ENCODE measurements around the gene GRIA2.
A peak's percentile ranks its signal among the peaks of the same experiment; 100 is the strongest.
"Not testable (repeated sequence)": the region's sequence is repeated elsewhere in the genome, so short reads cannot be mapped to it uniquely, and the experiment has no call there.

GRIA2 gene

GRCh38 chr4:157220371-157220881, at the start of gene GRIA2:
GRIA2 (plus strand) TSS chr4:157220728; CDS start chr4:157221043, 315 bp downstream.
- peak; percentile 92 for DNase-seq

DNA sequence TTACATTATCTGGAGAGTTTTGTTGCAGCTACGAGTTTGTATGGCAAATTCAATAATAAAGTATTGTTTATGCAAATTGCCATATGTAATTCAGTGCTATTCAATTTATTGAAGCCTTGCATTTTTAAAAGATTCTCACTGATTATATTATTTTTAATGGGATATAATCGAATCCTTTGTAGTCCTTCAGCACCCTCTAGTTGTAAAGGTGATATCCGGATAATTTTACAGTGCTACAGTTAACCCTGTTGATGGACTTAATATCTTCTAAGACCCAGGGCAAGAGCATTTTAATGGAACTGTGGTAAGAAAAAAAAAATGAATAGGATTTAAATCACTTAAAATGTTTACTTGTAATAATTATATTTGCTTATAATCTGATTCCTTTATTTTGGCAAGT, 48.5 kb upstream of the GRIA2 start:
- peak; percentile 10 for DNase-seq

DNA sequence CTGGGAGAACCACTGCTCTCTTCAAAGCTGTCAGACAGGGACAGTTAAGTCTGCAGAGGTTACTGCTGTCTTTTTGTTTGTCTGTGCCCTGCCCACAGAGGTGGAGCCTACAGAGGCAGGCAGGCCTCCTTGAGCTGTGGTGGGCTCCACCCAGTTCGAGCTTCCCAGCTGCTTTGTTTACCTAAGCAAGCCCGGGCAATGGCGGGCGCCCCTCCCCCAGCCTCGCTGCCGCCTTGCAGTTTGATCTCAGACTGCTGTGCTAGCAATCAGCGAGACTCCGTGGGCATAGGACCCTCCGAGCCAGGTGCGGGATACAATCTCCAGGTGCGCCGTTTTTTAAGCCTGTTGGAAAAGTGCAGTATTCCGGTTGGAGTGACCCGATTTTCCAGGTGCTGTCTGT, 40.3 kb upstream of the GRIA2 start:
- not testable (repeated sequence) for DNase-seq

DNA sequence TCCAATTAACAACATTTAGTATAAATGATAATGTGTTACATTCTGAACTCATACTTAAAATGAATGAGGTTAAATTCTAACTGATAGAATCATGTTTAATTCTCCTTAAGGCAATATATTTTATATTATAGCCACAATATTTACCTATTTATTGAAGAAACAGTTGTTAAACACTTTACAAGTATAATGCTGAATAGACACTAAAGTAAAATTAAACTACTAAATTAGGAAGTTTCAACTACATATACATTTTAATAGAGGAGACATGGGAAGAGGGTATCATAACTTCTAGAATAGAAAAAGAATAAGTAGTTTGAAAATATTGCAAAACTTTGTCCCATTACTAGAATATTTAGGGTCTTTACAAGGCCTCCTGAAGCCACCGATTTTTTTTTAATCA, 36.2 kb upstream of the GRIA2 start:
- no peak for DNase-seq

GRCh38 chr4:157185363-157185762, 35.2 kb upstream of the GRIA2 start:
- DNase-seq = peak; percentile 2

- no peak for DNase-seq
Measured at GRCh38 chr4:157195374-157195773, 25.2 kb upstream of the GRIA2 start.

DNA sequence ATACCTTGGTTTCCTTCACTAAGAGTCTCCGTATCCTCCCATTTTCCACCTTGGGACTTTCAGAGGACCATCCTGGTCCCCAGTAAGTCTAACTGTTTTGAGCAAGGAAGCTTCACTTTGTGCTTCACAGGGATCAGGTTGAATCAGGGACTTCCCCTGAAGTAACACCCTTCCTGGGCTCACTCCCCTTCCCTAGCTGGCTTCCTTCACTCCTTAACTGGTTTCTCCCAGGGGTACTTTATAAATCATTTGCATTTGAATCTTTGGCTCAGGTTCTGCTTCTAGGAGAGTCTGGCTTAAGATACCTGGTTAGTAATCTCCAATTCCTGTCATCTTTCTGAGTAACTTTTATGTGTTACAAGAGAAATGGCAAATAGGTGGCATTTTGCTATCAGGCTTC, 24.5 kb upstream of the GRIA2 start:
- no peak for DNase-seq

DNA sequence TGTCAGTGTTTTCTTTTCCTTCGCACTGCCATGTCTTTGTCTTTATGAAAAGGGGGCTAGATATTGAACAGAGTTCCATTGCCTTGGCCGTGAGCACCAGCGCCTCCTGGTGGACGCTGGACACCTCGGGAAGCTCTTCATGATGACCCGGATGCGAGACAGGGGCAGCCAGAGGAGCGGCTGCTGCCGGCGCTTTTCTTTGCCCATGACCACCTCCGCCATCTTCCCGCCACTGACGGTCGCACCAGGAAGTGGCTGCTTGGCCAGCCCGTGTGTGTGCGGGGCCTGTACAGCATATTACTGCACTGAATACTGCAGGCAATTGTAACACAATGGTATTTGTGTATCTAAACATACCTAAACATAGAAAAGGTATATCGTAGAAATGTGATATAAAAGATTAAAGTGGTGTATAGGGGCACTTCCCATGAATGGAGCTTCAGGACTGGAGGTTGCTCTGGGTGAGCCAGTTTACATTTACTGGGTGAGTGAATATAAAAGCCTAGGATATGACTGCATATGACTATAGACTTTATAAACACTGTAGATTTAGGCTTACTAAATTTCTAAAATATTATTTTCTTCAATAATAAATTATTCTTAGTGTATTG, 15.8 kb upstream of the GRIA2 start:
- DNase-seq = peak; percentile 10

DNA sequence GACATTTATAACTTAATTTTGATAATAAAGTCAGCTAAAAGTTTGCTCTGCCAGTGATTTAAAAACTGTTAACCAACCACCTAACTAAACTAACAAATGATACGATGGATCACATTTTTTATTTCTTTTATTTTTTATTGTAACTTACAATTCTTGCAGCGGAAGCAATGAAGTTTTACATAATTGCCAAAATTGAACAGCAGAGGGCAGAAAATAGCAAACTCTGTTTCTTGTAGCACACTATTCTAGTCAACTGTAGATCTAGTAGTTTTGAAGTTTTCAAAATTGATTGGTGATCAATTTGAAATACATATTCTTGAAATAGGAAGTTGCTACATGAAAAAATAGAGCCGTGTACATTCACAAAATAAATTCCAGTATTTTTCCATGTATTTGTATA, 2.8 kb upstream of the GRIA2 start:
- peak; percentile 47 for DNase-seq

- DNase-seq = peak; percentile 67
Measured at GRCh38 chr4:157219711-157220370, 687 bp upstream of the GRIA2 start.

DNA sequence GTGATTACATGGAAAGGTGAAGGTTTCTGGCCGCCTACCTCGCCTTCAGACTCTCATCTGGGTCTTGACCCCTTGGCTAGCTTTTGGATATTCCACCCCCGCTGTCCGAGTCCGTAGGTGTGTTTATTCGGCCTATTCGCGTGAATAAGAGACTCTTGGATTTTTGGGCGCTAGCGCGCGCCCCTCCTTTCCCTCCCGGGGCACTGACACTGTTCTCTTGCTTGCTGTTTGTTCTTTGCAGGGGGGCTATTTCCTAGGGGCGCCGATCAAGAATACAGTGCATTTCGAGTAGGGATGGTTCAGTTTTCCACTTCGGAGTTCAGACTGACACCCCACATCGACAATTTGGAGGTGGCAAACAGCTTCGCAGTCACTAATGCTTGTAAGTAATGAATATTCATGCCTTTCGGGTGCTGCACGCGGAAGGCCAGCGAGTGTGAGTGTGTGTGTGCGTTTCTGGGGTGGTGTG, 932 bp downstream of the GRIA2 start:
- DNase-seq = peak; percentile 73

DNA sequence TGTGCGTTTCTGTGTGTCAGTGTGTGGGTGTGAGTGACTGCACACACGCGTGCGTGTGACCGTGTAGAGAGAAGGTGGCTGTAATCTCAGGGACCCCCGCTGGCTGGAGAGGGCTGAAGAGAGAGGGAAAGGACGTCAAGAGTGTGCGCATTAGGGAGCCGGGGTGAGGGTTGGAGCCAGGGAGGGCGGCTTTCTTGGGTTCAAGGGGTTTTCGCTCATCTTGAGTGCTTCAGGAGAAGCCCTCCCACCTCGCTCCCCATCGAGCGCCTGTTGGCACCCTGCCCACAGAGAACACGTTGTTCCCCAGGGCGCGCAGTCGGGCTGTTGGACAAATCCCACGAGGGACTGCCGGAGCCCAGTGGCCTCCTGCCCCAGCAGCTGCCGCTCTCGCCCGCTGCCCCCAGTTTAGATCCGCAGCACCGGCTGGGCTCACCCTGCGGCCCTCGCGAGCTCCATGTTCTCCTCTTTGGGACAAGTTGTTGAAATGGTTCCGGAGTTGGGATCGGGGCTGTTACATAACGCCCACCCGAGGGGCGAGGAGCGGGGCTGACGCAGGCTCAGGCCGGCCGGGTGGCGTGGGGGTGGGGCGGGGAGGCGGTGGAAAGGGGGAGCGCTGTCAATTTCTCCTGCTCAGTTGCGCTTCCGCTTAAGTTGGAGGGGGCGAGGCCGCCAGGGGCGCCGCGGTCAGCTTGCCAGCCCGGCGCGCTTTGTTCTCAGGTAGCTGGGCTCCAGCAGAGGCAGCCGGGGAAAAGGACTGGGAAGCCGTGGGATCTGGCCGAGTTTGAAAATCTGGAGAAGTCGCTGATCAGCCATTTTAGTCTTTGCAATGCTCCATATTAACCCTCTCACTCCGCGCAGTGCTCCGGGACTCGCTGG, 1.6 kb downstream of the GRIA2 start:
- DNase-seq = peak; percentile 91

GRCh38 chr4:157222771-157223160, 2.2 kb downstream of the GRIA2 start:
- DNase-seq = peak; percentile 71

DNA sequence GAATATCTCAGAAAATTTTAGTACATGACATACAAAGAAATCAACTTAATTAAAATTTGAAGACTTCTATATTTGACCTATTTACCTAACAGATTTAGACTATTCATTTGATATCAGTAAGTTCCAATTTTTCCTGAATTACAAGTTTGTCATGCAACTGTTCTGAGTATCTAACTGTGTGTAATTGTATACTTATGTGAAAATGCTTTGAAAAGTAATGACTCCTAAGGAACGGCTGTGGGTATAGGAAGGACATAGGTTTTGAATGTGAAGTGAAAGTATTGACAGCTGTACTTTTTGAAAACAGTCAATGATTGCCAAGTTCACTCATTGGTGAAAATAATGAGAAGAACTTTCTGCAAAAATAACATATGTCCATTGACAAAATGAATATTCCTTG, 2.9 kb downstream of the GRIA2 start:
- peak; percentile 30 for DNase-seq

- DNase-seq = peak; percentile 83
Measured at GRCh38 chr4:157225096-157225495, 4.6 kb downstream of the GRIA2 start.

- no peak for DNase-seq
Measured at GRCh38 chr4:157226035-157226434, 5.5 kb downstream of the GRIA2 start.

GRCh38 chr4:157226601-157227000, 6.1 kb downstream of the GRIA2 start:
- peak; percentile 10 for DNase-seq

GRCh38 chr4:157231525-157231924, 11.0 kb downstream of the GRIA2 start:
- DNase-seq = no peak

DNA sequence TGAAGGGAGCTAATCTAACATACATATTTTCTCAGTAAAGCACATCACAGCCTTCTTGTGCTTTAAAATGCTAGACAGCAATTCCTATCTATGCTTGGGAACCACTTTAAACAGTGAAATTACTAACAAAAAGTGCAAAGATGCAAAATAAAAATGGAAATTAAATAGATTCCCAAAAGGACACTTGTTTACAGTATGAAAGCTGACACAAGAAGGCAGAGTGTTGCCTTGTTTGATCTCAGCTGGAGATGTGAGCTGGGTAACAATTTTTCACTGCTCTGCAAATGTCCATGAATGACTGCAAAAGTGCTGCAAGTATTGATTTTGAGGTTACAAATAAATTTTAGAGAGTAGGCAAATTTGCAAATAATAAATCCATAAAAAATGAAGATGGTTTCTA, 22.3 kb downstream of the GRIA2 start:
- peak; percentile 43 for DNase-seq

- no peak for DNase-seq
Measured at GRCh38 chr4:157244348-157244747, 23.8 kb downstream of the GRIA2 start.

- no peak for DNase-seq
Measured at GRCh38 chr4:157245351-157245750, 24.8 kb downstream of the GRIA2 start.

GRCh38 chr4:157246964-157247363, 26.4 kb downstream of the GRIA2 start:
- DNase-seq = peak; percentile 52

- DNase-seq = peak; percentile 5
Measured at GRCh38 chr4:157258165-157258564, 37.6 kb downstream of the GRIA2 start.
